ENCODE data around the gene CAB39. TPM values are rescaled to one million over a fixed set of nuclear protein-coding genes. Genes with fewer than 3 reads are reported as not detected.

CAB39 gene
- polyA plus RNA-seq, 3 donors = 33.1 to 53.8 (median 38.3) TPM

DNA sequence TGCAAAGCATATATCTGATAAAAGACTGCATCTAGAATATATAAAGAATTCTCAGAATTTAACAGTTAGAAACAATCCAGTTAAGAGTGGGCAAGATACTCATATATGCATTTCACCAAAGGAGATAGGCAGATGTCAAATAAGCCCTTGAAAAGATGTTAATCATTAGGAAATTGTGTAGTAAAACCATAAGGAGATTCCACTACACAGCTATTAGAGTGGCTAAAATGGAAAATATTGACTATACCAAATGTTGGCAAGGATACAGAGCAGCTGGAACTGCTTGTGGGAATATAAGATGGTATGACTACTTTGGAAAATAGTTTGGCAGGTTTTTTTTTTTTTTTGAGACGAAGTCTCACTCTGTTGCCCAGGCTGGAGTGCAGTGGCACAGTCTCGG is 59.5 kb downstream of the CAB39 start:
- no peak overlapping the region for H3K27ac ChIP-seq (ENCODE audit: low read depth in 1 of 2, low read length in 2 of 2)
- peaks cover 100% of the 10 kb centered on the region for H4K20me1 ChIP-seq (ENCODE audit: insufficient read depth, low read length)
- peaks cover 95% of the 10 kb centered on the region for H3K79me2 ChIP-seq (ENCODE audit: insufficient read depth, low read length)
- Mint-ChIP-seq H3K27ac (no peak overlapping the region), H3K27me3 (ENCODE audit: low read depth in 3 of 3) (peaks cover 0 to 3% (median 0%) of the 10 kb centered on the region in 3 donors), H3K36me3 (peaks cover 64 to 83% of the 10 kb centered on the region in 2 donors), H3K4me1 (peaks cover 10% of the 10 kb centered on the region), H3K4me3 (no peak overlapping the region), H3K9me3 (no peaks in the 10 kb centered on the region)
- H3K4me3 ChIP-seq (replicated peaks in 1 of 3; ENCODE audit: low read depth in 2 of 3, low read length in 3 of 3) = no peak overlapping the region
- WGBS (ENCODE audit: insufficient coverage) = no CpG with 5 or more reads among the region's 2 CpGs
- no peak overlapping the region for H2AFZ ChIP-seq (ENCODE audit: insufficient read depth, low read depth, low read length, poor library complexity, severe bottlenecking)
- H3K9me3 ChIP-seq (replicated peaks in 1 of 2; ENCODE audit: control insufficient read depth in 1 of 2, insufficient read depth in 1 of 2, low read length in 2 of 2) = no peaks in the 10 kb centered on the region
- peaks cover 29 to 98% of the 10 kb centered on the region in 2 donors for H3K36me3 ChIP-seq (replicated peaks in 1 of 2; ENCODE audit: control insufficient read depth in 1 of 2, insufficient read depth in 2 of 2, low read length in 2 of 2)
- TF ChIP-seq, protein P1, sequence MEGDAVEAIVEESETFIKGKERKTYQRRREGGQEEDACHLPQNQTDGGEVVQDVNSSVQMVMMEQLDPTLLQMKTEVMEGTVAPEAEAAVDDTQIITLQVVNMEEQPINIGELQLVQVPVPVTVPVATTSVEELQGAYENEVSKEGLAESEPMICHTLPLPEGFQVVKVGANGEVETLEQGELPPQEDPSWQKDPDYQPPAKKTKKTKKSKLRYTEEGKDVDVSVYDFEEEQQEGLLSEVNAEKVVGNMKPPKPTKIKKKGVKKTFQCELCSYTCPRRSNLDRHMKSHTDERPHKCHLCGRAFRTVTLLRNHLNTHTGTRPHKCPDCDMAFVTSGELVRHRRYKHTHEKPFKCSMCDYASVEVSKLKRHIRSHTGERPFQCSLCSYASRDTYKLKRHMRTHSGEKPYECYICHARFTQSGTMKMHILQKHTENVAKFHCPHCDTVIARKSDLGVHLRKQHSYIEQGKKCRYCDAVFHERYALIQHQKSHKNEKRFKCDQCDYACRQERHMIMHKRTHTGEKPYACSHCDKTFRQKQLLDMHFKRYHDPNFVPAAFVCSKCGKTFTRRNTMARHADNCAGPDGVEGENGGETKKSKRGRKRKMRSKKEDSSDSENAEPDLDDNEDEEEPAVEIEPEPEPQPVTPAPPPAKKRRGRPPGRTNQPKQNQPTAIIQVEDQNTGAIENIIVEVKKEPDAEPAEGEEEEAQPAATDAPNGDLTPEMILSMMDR (IDR thresholded peaks at IDR 0.05) = no peak
- H3K4me2 ChIP-seq (replicated peaks; ENCODE audit: extremely low read depth, low read length, poor library complexity, severe bottlenecking) = no peak overlapping the region
- intact Hi-C loops (cut with micrococcal nuclease) = no loop called here
- H3K27me3 ChIP-seq (ENCODE audit: control insufficient read depth in 2 of 2, insufficient read depth in 2 of 2, low read length in 2 of 2) = no peaks in the 10 kb centered on the region
- no peak for DNase-seq
- H3K9ac ChIP-seq (ENCODE audit: insufficient read depth, low read length, poor library complexity, severe bottlenecking) = no peak overlapping the region
- peaks cover 0 to 10% of the 10 kb centered on the region in 2 donors for H3K4me1 ChIP-seq (ENCODE audit: control insufficient read depth in 1 of 2, insufficient read depth in 2 of 2, low read length in 2 of 2)

DNA sequence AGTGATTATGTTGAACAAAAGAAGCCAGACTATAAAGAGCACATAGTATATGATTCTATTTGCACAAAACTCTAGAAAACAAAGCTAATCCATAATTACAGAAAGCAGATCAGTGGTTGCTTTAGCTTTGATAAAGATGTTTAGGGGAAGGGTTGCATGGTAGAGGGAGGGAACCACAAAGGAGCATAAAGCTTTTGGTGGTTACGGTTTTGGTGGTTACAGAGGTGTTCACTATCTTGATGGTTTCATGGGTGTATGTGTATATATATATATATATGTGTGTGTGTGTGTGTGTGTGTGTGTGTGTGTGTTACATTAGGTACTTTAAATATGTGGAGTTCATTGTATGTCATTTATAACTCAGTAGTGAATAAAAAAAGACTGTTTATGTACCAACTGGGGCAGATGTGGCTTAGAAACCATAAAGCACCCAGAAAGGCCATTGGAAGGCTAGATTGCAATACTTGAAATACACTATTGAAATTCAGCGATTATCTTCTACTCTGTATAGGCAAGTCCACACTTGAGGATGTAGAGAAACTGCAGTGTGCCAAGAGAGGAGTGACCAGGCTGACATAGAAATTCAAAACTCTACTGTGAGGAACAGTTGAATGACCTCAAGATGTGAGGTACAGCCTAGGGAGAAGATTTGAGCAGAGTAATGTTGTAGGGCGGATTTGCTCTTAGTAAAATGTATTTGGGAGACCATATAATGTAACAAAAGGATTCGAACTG is 60.6 kb downstream of the CAB39 start:
- H3K27ac Mint-ChIP-seq = peak overlapping the region in 4 of 7 donors; percentile 19 to 86 (median 24)
- no peaks in the 10 kb centered on the region for H3K9me3 ChIP-seq (replicated peaks in 1 of 2; ENCODE audit: control insufficient read depth in 1 of 2, insufficient read depth in 1 of 2, low read length in 2 of 2)
- WGBS (ENCODE audit: insufficient coverage) = 100% methylated on average over 1 of the region's 4 CpGs
- TF ChIP-seq, protein P1 (IDR thresholded peaks at IDR 0.05) = no peak
- no peak overlapping the region for H3K4me3 ChIP-seq (replicated peaks in 1 of 3; ENCODE audit: low read depth in 2 of 3, low read length in 3 of 3)
- no peak overlapping the region for H3K4me3 Mint-ChIP-seq
- no peak for DNase-seq
- H3K4me1 ChIP-seq (ENCODE audit: control insufficient read depth in 1 of 2, insufficient read depth in 2 of 2, low read length in 2 of 2) = peaks cover 0 to 10% of the 10 kb centered on the region in 2 donors
- H3K27ac ChIP-seq (ENCODE audit: low read depth in 1 of 2, low read length in 2 of 2) = no peak overlapping the region
- no peak overlapping the region for H3K4me2 ChIP-seq (replicated peaks; ENCODE audit: extremely low read depth, low read length, poor library complexity, severe bottlenecking)
- intact Hi-C loops (cut with micrococcal nuclease) = no loop called here
- H3K36me3 ChIP-seq (replicated peaks in 1 of 2; ENCODE audit: control insufficient read depth in 1 of 2, insufficient read depth in 2 of 2, low read length in 2 of 2) = peaks cover 24 to 97% of the 10 kb centered on the region in 2 donors
- H3K36me3 Mint-ChIP-seq = peaks cover 63 to 85% of the 10 kb centered on the region in 2 donors
- no peaks in the 10 kb centered on the region for H3K27me3 ChIP-seq (ENCODE audit: control insufficient read depth in 2 of 2, insufficient read depth in 2 of 2, low read length in 2 of 2)
- peaks cover 0 to 3% (median 0%) of the 10 kb centered on the region in 3 donors for H3K27me3 Mint-ChIP-seq (ENCODE audit: low read depth in 3 of 3)
- H4K20me1 ChIP-seq (ENCODE audit: insufficient read depth, low read length) = peaks cover 100% of the 10 kb centered on the region
- H3K4me1 Mint-ChIP-seq = peaks cover 13% of the 10 kb centered on the region
- H2AFZ ChIP-seq (ENCODE audit: insufficient read depth, low read depth, low read length, poor library complexity, severe bottlenecking) = no peak overlapping the region
- H3K9me3 Mint-ChIP-seq = no peaks in the 10 kb centered on the region
- peaks cover 95% of the 10 kb centered on the region for H3K79me2 ChIP-seq (ENCODE audit: insufficient read depth, low read length)
- no peak overlapping the region for H3K9ac ChIP-seq (ENCODE audit: insufficient read depth, low read length, poor library complexity, severe bottlenecking)
